ENCODE measurements around the gene KRT84.
"Not testable (repeated sequence)": the region's sequence is repeated elsewhere in the genome, so short reads cannot be mapped to it uniquely, and the experiment has no call there.

KRT84 gene

GRCh38 chr12:52358575-52359350 is 26.7 kb downstream of the KRT84 start:
- no peak for FAIRE-seq

- FAIRE-seq, result no peak
These were observed 28.5 kb downstream of the KRT84 start for GRCh38 chr12:52356762-52357580.

GRCh38 chr12:52356031-52356761 is 29.3 kb downstream of the KRT84 start:
- no peak for FAIRE-seq

GRCh38 chr12:52355176-52355575 is 30.3 kb downstream of the KRT84 start:
- no peak for FAIRE-seq

- no peak for FAIRE-seq
These were observed 31.3 kb downstream of the KRT84 start for GRCh38 chr12:52354200-52354599.

GRCh38 chr12:52353766-52354165 is 31.7 kb downstream of the KRT84 start:
- no peak for FAIRE-seq

- FAIRE-seq, result no peak
These were observed 32.5 kb downstream of the KRT84 start for GRCh38 chr12:52352951-52353350.

- no peak for FAIRE-seq
These were observed 34.0 kb downstream of the KRT84 start for GRCh38 chr12:52351196-52352059.

GRCh38 chr12:52350786-52351185 is 34.7 kb downstream of the KRT84 start:
- no peak for FAIRE-seq

- FAIRE-seq, result no peak
These were observed 35.3 kb downstream of the KRT84 start for GRCh38 chr12:52350021-52350620.

- no peak for FAIRE-seq
These were observed 36.3 kb downstream of the KRT84 start for GRCh38 chr12:52349196-52349595.

- FAIRE-seq, result no peak
These were observed 37.6 kb downstream of the KRT84 start for GRCh38 chr12:52347551-52348510.

GRCh38 chr12:52347016-52347415 is 38.4 kb downstream of the KRT84 start:
- FAIRE-seq, result no peak

- no peak for FAIRE-seq
These were observed 38.9 kb downstream of the KRT84 start for GRCh38 chr12:52346593-52346992.

- not testable (repeated sequence) for FAIRE-seq
These were observed 40.4 kb downstream of the KRT84 start for GRCh38 chr12:52345041-52345440.

- FAIRE-seq, result no peak
These were observed 41.3 kb downstream of the KRT84 start for GRCh38 chr12:52344111-52344510.

GRCh38 chr12:52343550-52343949 is 41.9 kb downstream of the KRT84 start:
- FAIRE-seq, result no peak

- no peak for FAIRE-seq
These were observed 42.5 kb downstream of the KRT84 start for GRCh38 chr12:52342781-52343490.

- no peak for FAIRE-seq
These were observed 44.3 kb downstream of the KRT84 start for GRCh38 chr12:52341066-52341580.
